ENCODE data around the gene STUM.

Gene STUM

DNA sequence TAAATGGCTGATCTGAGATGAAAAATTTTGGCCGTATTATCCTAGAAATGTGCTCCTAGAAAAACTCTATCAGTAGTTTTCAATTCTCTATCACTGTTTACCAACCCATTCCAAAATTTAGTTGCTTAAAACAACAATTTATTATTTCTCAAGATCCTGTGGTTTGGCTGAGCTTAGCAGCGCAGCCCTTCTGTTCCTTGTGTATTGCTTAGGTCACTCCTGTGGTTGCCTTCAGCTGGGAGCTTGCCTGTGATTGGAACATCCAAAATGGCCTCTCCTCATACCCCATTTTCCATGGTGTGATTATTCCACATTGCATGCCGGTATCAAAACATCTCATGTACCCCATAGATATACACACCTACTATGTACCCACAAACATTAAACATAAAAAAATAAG, 22.8 kb upstream of the STUM start:
- no peak for TF ChIP-seq CTCF (conservative IDR thresholded peaks at IDR 0.05; ENCODE audit: low read depth, low read length)
- no peak overlapping the region for H3K4me3 ChIP-seq (ENCODE audit: low read length)
- DNase-seq (ENCODE audit: low read depth) = no peak

- H3K4me3 ChIP-seq (ENCODE audit: low read length) = no peak overlapping the region
- no peak for TF ChIP-seq CTCF (conservative IDR thresholded peaks at IDR 0.05; ENCODE audit: low read depth, low read length)
- DNase-seq (ENCODE audit: low read depth) = no peak
Observed at GRCh38 chr1:226526801-226527595, 21.6 kb upstream of the STUM start.

DNA sequence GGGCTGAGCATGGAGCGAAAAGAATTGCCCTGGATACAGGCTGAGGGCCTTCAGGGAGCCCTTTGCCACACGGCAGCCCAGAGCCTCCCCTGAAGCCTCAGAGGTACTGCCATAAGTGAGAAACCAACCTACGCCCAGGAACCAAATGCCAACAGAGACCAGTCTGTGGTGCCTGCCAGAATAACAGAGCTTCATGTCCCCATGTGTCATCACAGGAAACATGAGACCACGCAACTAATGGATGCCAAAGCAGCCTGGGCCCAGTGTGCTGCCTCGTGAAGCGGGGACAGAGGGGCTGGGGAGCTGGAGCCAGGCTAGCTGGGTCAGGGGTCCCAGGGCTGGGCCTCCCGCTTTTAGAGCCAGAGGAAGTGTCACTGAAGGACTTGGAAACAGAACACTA, 18.7 kb upstream of the STUM start:
- H3K4me3 ChIP-seq (ENCODE audit: low read length) = no peak overlapping the region
- no peak for DNase-seq (ENCODE audit: low read depth)
- TF ChIP-seq CTCF (conservative IDR thresholded peaks at IDR 0.05; ENCODE audit: low read depth, low read length) = no peak

GRCh38 chr1:226530591-226530990, 18.0 kb upstream of the STUM start:
- H3K4me3 ChIP-seq (ENCODE audit: low read length) = no peak overlapping the region
- TF ChIP-seq CTCF (conservative IDR thresholded peaks at IDR 0.05; ENCODE audit: low read depth, low read length) = no peak
- no peak for DNase-seq (ENCODE audit: low read depth)

GRCh38 chr1:226531360-226532093, 17.0 kb upstream of the STUM start:
- no peak for DNase-seq (ENCODE audit: low read depth)
- H3K4me3 ChIP-seq (ENCODE audit: low read length) = no peak overlapping the region
- TF ChIP-seq CTCF (conservative IDR thresholded peaks at IDR 0.05; ENCODE audit: low read depth, low read length) = no peak

GRCh38 chr1:226532553-226532952, 16.0 kb upstream of the STUM start:
- H3K4me3 ChIP-seq (ENCODE audit: low read length) = no peak overlapping the region
- TF ChIP-seq CTCF (conservative IDR thresholded peaks at IDR 0.05; ENCODE audit: low read depth, low read length) = no peak
- no peak for DNase-seq (ENCODE audit: low read depth)

GRCh38 chr1:226533220-226533619, 15.3 kb upstream of the STUM start:
- no peak overlapping the region for H3K4me3 ChIP-seq (ENCODE audit: low read length)
- no peak for TF ChIP-seq CTCF (conservative IDR thresholded peaks at IDR 0.05; ENCODE audit: low read depth, low read length)
- DNase-seq (ENCODE audit: low read depth) = no peak
